Endothelial cell of umbilical vein (primary cell): Measurements from ENCODE around the gene OPRD1.

ENCODE experiments used
- CTCF ChIP-seq, 2 donors: IDR thresholded peaks; 1 replicate in 1 of 2; 2 replicates in 1 of 2; pipeline ENCODE4 v1.5.1; 2011; ENCODE audit warnings: low read length in 2 of 2, mild to moderate bottlenecking in 2 of 2, moderate library complexity in 2 of 2, control low read depth in 1 of 2, inconsistent platforms in 1 of 2, low read depth in 1 of 2; ENCODE audit not compliant: insufficient read depth in 1 of 2; ENCODE audit errors: extremely low read depth in 1 of 2
- EZH2 ChIP-seq: IDR thresholded peaks from 2 replicates; pipeline ENCODE4 v1.6.1; 2012; ENCODE audit warnings: borderline replicate concordance, low read depth, mild to moderate bottlenecking, moderate library complexity, low read length, inconsistent platforms; ENCODE audit not compliant: severe bottlenecking
- GATA2 ChIP-seq: IDR thresholded peaks from 2 replicates; pipeline ENCODE4 v1.7.0; 2011; ENCODE audit warnings: low read depth, mild to moderate bottlenecking, moderate library complexity, mixed read lengths, low read length; ENCODE audit not compliant: insufficient read length, insufficient read depth
- JUN ChIP-seq: IDR thresholded peaks from 2 replicates; pipeline ENCODE4 v1.6.1; 2011; ENCODE audit warnings: borderline replicate concordance, low read depth; ENCODE audit not compliant: insufficient read length, insufficient read depth
- MYC ChIP-seq: IDR thresholded peaks from one replicate; pipeline ENCODE4 v1.6.1; 2011; ENCODE audit warnings: mild to moderate bottlenecking, low read depth, low read length
- POLR2A ChIP-seq: IDR thresholded peaks from 2 replicates; pipeline ENCODE4 v1.6.1; 2012; ENCODE audit warnings: low read depth, mild to moderate bottlenecking, control low read depth, low read length
- POLR2AphosphoS5 ChIP-seq: IDR thresholded peaks from 2 replicates; pipeline ENCODE4 v1.6.1; 2012; ENCODE audit warnings: low read depth, mild to moderate bottlenecking, control low read depth, low read length, moderate library complexity; ENCODE audit not compliant: insufficient read depth
- TF ChIP-seq, protein P1 (sequence below): IDR thresholded peaks from 2 replicates; pipeline ENCODE4 v1.6.1; 2011; ENCODE audit not compliant: insufficient read depth, insufficient read length

GRCh38 chr1:28871631-28872401, 59.8 kb downstream of the OPRD1 start:
- TF ChIP-seq POLR2AphosphoS5 (no peak), CTCF (IDR thresholded peaks at IDR 0.05; ENCODE audit: extremely low read depth in 1 of 2, insufficient read depth in 1 of 2, low read depth in 1 of 2, low read length in 2 of 2) (no peak), EZH2 (no peak), JUN (no peak), MYC (no peak), POLR2A (no peak), GATA2 (no peak)
- TF ChIP-seq, protein P1, sequence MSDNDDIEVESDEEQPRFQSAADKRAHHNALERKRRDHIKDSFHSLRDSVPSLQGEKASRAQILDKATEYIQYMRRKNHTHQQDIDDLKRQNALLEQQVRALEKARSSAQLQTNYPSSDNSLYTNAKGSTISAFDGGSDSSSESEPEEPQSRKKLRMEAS: no peak
